ENCODE results near the gene CNIH1.
"Not testable (repeated sequence)": the region's sequence is repeated elsewhere in the genome, so short reads cannot be mapped to it uniquely, and the experiment has no call there.

CNIH1 gene

GRCh38 chr14:54465654-54466053, 24.5 kb upstream of the CNIH1 start:
- no peak for DNase-seq

- no peak for DNase-seq
Observed at GRCh38 chr14:54462048-54462447, 20.9 kb upstream of the CNIH1 start.

GRCh38 chr14:54459106-54459505, 17.9 kb upstream of the CNIH1 start:
- DNase-seq: no peak

- DNase-seq: not testable (repeated sequence)
Observed at GRCh38 chr14:54458536-54458935, 17.4 kb upstream of the CNIH1 start.

- DNase-seq: no peak
Observed at GRCh38 chr14:54457609-54457996, 16.4 kb upstream of the CNIH1 start.

- DNase-seq: not testable (repeated sequence)
Observed at GRCh38 chr14:54456820-54457608, 15.8 kb upstream of the CNIH1 start.

GRCh38 chr14:54455363-54455762, 14.2 kb upstream of the CNIH1 start:
- DNase-seq: no peak

GRCh38 chr14:54453990-54454389, 12.8 kb upstream of the CNIH1 start:
- DNase-seq: not testable (repeated sequence)

GRCh38 chr14:54453252-54453651, 12.1 kb upstream of the CNIH1 start:
- DNase-seq: no peak

GRCh38 chr14:54451961-54452360, 10.8 kb upstream of the CNIH1 start:
- DNase-seq: no peak

- DNase-seq: no peak
Observed at GRCh38 chr14:54451121-54451601, 10.0 kb upstream of the CNIH1 start.

- no peak for DNase-seq
Observed at GRCh38 chr14:54450535-54450934, 9.4 kb upstream of the CNIH1 start.

GRCh38 chr14:54447231-54447692, 6.1 kb upstream of the CNIH1 start:
- DNase-seq: no peak

GRCh38 chr14:54446161-54446693, 5.1 kb upstream of the CNIH1 start:
- no peak for DNase-seq

GRCh38 chr14:54444681-54445080, 3.5 kb upstream of the CNIH1 start:
- no peak for DNase-seq

- no peak for DNase-seq
Observed at GRCh38 chr14:54443981-54444380, 2.8 kb upstream of the CNIH1 start.

GRCh38 chr14:54442961-54443360, 1.8 kb upstream of the CNIH1 start:
- not testable (repeated sequence) for DNase-seq

GRCh38 chr14:54440476-54440872, 700 bp downstream of the CNIH1 start:
- DNase-seq: no peak

GRCh38 chr14:54440037-54440436, 1.1 kb downstream of the CNIH1 start:
- DNase-seq: no peak

- DNase-seq: no peak
Observed at GRCh38 chr14:54438703-54439102, 2.5 kb downstream of the CNIH1 start.

- DNase-seq: not testable (repeated sequence)
Observed at GRCh38 chr14:54437954-54438353, 3.2 kb downstream of the CNIH1 start.

GRCh38 chr14:54435500-54435981, 5.6 kb downstream of the CNIH1 start:
- DNase-seq: no peak

- no peak for DNase-seq
Observed at GRCh38 chr14:54428527-54428926, 12.6 kb downstream of the CNIH1 start.

GRCh38 chr14:54427871-54428270, 13.3 kb downstream of the CNIH1 start:
- DNase-seq: no peak
